Right lobe of liver (tissue), 6 donors: ENCODE results near the gene TLNRD1. TPM values are rescaled to one million over a fixed set of nuclear protein-coding genes. Genes with fewer than 3 reads are reported as not detected.

Source experiments
- ATAC-seq, 4 donors: fragments of 200-7000 bp; cut with Tn5 transposase; one replicate each; pipeline ENCODE4 v1.9.1; 2020; ENCODE audit warnings: mild to moderate bottlenecking in 4 of 4, moderate library complexity in 4 of 4
- DNase-seq, 3 donors: peaks; one replicate each; pipeline ENCODE4 v3.0.0-alpha.2; 2020
- H3K27ac ChIP-seq, 3 donors: fragments of 200-600 bp; one replicate each; pipeline ENCODE4 v1.8.0; 2022
- H3K27me3 ChIP-seq, 2 donors: fragments of 200-600 bp; one replicate each; pipeline ENCODE4 v1.8.0; 2022
- H3K36me3 ChIP-seq, 4 donors: fragments of 200-600 bp; sonication (generic) in 1 of 4; one replicate each; pipeline versions ENCODE4 v1.5.1 to v1.8.0; 2017 to 2022; ENCODE audit warnings: control low read depth in 1 of 4
- H3K4me1 ChIP-seq, 4 donors: fragments of 200-600 bp; sonication (generic) in 1 of 4; one replicate each; pipeline versions ENCODE4 v1.5.1 to v1.8.0; 2017 to 2022; ENCODE audit warnings: control low read depth in 1 of 4
- H3K4me3 ChIP-seq, 3 donors: fragments of 200-600 bp; one replicate each; pipeline ENCODE4 v1.8.0; 2022
- H3K9me3 ChIP-seq, 4 donors: fragments of 200-600 bp; sonication (generic) in 1 of 4; one replicate each; pipeline versions ENCODE4 v1.5.1 to v1.8.0; 2017 to 2022; ENCODE audit warnings: control low read depth in 1 of 4
- POLR2A ChIP-seq: fragments of 450-650 bp; IDR thresholded peaks from one replicate; pipeline ENCODE4 v1.6.1; 2017; ENCODE audit warnings: antibody characterized with exemption, mild to moderate bottlenecking
- WGBS: methylation state at CpG from one replicate; pipeline ENCODE4 v1.1.6; 2018; ENCODE audit warnings: low coverage, low lambda C conversion rate; ENCODE audit not compliant: insufficient coverage; ENCODE audit errors: missing lambda C conversion rate; 5-methylcytosine and 5-hydroxymethylcytosine counted together
- intact Hi-C, 2 donors: fragments of 100-400 bp; cut with DNase I; formaldehyde crosslinking; loops; one replicate each; pipeline versions ENCODE4 v1.11.2 to v1.14.1; 2022
- total RNA-seq, 6 experiments: library from RNA; depleted of rRNA in 2 of 6; stranded (reverse); fragments of >200 nt in 2 of 6; fragmentation: NEBNext Ultra II Directional in 3 of 6; extraction: Animal tissue kit (Norgen Biotek cat#: 25700) in 3 of 6; gene quantifications; one replicate each; pipeline versions ENCODE4 v1.1.0 to v1.2.4, GENCODE V29; 2016 to 2023
- TF ChIP-seq, protein P1 (sequence below), 4 donors: fragments of 200-600 bp in 3 of 4; fragments of 450-650 bp in 1 of 4; IDR thresholded peaks; one replicate each; pipeline versions ENCODE4 v1.5.1 to v1.8.0; 2016 to 2022; ENCODE audit warnings: antibody characterized with exemption in 4 of 4, mild to moderate bottlenecking in 2 of 4
- donor health status: DM: no; HTN: yes; CAD: no.
- donor health status: DM: no; HTN: no; CAD: no.
- donor health status: DM: no; HTN: no; CAD: no.
- donor health status: DM: no; HTN: yes; CAD: no.
- donor health status: DM: no; HTN: yes; CAD: no.

The TLNRD1 gene
- total RNA-seq, 6 experiments from 2014 or later, result 3.0 to 7.4 (median 5.5) TPM

DNA sequence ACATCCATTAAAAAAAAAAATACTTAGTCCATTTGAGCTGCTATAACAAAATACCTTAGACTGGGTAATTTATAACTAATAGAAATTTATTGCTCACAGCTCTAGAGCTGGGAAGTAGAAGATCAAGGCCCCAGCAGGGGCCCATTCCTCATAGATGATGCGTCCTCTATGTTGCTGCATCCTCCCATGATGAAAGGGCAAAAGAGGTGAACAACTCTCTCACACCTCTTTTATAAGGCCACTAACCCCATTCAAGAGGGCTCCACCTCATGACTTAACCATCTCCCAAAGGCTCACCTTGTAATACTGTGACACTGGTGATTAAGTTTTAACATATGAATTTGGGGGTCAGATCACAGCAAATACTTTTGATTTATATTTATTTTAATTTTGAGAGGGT, 3.0 kb upstream of the TLNRD1 start:
- Histone ChIP-seq H3K27me3 (no peaks in the 10 kb centered on the region), H3K9me3 (no peaks in the 10 kb centered on the region), H3K4me1 (peaks cover 0 to 15% (median 0%) of the 10 kb centered on the region in 4 donors), H3K4me3 (no peak overlapping the region), H3K36me3 (no peaks in the 10 kb centered on the region), H3K27ac (no peak overlapping the region)
- no peak for TF ChIP-seq POLR2A
- TF ChIP-seq, protein P1, sequence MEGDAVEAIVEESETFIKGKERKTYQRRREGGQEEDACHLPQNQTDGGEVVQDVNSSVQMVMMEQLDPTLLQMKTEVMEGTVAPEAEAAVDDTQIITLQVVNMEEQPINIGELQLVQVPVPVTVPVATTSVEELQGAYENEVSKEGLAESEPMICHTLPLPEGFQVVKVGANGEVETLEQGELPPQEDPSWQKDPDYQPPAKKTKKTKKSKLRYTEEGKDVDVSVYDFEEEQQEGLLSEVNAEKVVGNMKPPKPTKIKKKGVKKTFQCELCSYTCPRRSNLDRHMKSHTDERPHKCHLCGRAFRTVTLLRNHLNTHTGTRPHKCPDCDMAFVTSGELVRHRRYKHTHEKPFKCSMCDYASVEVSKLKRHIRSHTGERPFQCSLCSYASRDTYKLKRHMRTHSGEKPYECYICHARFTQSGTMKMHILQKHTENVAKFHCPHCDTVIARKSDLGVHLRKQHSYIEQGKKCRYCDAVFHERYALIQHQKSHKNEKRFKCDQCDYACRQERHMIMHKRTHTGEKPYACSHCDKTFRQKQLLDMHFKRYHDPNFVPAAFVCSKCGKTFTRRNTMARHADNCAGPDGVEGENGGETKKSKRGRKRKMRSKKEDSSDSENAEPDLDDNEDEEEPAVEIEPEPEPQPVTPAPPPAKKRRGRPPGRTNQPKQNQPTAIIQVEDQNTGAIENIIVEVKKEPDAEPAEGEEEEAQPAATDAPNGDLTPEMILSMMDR (IDR thresholded peaks at IDR 0.05), result no peak
- ATAC-seq, result no peak
- no peak for DNase-seq
- intact Hi-C loops, result loop anchor here (5.0 to 10.0 kb wide), 3 partner anchors 107 to 267 kb away; no protein-coding TSS in a partner anchor
- 100% methylated on average over 1 of the region's 1 CpG for WGBS

DNA sequence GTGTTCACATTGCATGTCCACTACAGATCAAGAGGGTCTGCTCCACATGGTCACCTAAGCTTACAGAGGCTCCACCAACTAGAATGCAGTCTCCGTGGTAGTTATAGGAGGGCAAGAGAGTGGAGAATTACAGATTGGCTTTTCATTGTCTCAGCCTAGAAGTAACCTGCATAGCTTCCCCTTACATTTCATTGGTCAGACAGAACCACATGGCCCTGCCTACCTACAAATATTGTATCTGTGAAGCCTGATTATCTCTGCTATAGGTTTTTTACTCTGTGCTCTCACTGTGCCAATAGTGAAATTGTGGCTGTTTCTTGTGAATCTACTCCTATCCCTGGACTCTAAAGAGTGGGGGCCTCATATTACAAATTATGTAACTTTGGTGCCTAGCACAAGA, 2.5 kb upstream of the TLNRD1 start:
- DNase-seq (no peak), ATAC-seq (no peak)
- no peak overlapping the region for H3K4me3 ChIP-seq
- intact Hi-C loops, result loop anchor here (5.0 to 10.0 kb wide), 3 partner anchors 107 to 267 kb away; no protein-coding TSS in a partner anchor
- H3K9me3 ChIP-seq, result no peaks in the 10 kb centered on the region
- peaks cover 0 to 21% (median under 1%) of the 10 kb centered on the region in 4 donors for H3K4me1 ChIP-seq
- no peaks in the 10 kb centered on the region for H3K36me3 ChIP-seq
- H3K27me3 ChIP-seq, result no peaks in the 10 kb centered on the region
- H3K27ac ChIP-seq, result peak overlapping the region in 1 of 3 donors; percentile 12
- WGBS, result no CpG with 5 or more reads among the region's 1 CpG
- no peak for TF ChIP-seq POLR2A
- TF ChIP-seq, protein P1 (IDR thresholded peaks at IDR 0.05), result no peak

DNA sequence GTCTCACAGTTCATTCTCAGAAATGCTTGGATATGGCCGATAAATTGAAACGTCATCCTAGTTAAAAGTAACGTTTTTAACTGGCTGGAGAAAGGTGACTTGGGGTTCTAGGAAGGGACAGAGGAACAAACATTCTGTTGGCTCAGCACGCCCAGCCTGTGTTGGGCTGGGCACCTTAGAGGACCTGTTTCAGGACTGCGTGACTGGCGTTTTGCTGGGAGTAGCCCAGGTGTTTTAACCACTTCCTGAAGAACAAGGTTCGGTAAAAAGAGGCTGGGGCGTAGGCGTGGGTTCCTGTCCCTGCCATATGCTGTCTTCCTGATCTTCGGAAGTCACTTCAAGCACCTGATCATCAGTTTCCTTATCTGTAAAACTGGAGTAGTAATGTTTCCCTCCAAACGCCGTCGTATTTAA, 1.1 kb upstream of the TLNRD1 start:
- H3K27ac ChIP-seq, result peak overlapping the region in 2 of 3 donors; percentile 91 to 97
- peaks cover 0 to 24% (median 7%) of the 10 kb centered on the region in 4 donors for H3K4me1 ChIP-seq
- peak overlapping the region; percentile 77 to 96 (median 85) for H3K4me3 ChIP-seq
- H3K36me3 ChIP-seq, result no peaks in the 10 kb centered on the region
- no peaks in the 10 kb centered on the region for H3K27me3 ChIP-seq
- TF ChIP-seq POLR2A, result no peak
- TF ChIP-seq, protein P1 (IDR thresholded peaks at IDR 0.05), result no peak
- intact Hi-C loops, result loop anchor here (5.0 to 10.0 kb wide), 3 partner anchors 105 to 265 kb away; no protein-coding TSS in a partner anchor
- WGBS, result 33% methylated on average over 10 of the region's 13 CpGs
- ATAC-seq (peak in 1 of 4 donors; percentile 13), DNase-seq (peak in 1 of 3 donors; percentile 42)
- no peaks in the 10 kb centered on the region for H3K9me3 ChIP-seq

DNA sequence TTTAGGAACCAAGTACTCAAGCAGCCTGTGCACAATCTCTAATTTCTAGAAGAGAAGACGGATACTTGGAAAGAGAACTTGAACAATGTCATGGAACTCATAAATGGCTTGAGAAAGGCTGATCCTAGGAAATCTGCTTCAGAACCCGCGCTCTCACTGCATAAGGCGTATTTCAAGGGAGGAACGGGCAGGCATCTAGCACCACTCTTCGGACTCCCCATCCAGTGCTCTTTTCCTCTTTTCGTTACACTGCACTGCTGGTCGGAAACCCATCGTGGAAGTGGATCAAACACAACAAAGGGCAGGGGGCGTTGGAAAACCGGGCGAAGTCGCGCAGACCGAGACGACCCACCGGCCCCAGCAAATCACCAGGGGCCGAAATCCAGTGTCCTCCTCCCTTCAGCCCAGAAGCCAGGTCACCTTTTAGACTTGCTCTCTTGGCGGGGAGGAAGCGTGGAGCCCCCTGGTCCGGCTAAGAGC, 539 bp upstream of the TLNRD1 start:
- peak; percentile 3 for ATAC-seq
- peak overlapping the region; percentile 91 to 97 (median 96) for H3K27ac ChIP-seq
- no peaks in the 10 kb centered on the region for H3K9me3 ChIP-seq
- no peak for DNase-seq
- 5% methylated on average over 18 of the region's 21 CpGs for WGBS
- TF ChIP-seq, protein P1 (IDR thresholded peaks at IDR 0.05), result no peak
- TF ChIP-seq POLR2A, result no peak
- intact Hi-C loops, result no loop called here
- H3K4me3 ChIP-seq, result peak overlapping the region; percentile 77 to 96 (median 85)
- no peaks in the 10 kb centered on the region for H3K27me3 ChIP-seq
- peaks cover 0 to 30% (median 10%) of the 10 kb centered on the region in 4 donors for H3K4me1 ChIP-seq
- H3K36me3 ChIP-seq, result no peaks in the 10 kb centered on the region
